Spleen (tissue), 11 donors: ENCODE data around the gene HOXC10. TPM values are rescaled to one million over a fixed set of nuclear protein-coding genes. Genes with fewer than 3 reads are reported as not detected.
A peak's percentile ranks its signal among the peaks of the same experiment; 100 is the strongest.

ENCODE experiments used
- DNase-seq: peaks from one replicate; pipeline ENCODE4 v3.0.0-alpha.2; 2020
- H3K27ac ChIP-seq, 8 donors: fragments of 200-600 bp; sonication (generic) in 7 of 8; 1 replicate in 4 of 8; 2 replicates in 4 of 8; pipeline versions ENCODE4 v1.5.0 to v1.8.0; 2016 to 2021; ENCODE audit warnings: inconsistent platforms in 4 of 8, mild to moderate bottlenecking in 4 of 8, moderate library complexity in 1 of 8
- H3K27me3 ChIP-seq, 7 donors: fragments of 200-600 bp; sonication (generic) in 6 of 7; replicated peaks in 1 of 7; 1 replicate in 4 of 7; 2 replicates in 3 of 7; pipeline versions ENCODE4 v1.5.0 to v1.8.0; 2016 to 2021; ENCODE audit warnings: inconsistent platforms in 3 of 7, mild to moderate bottlenecking in 1 of 7
- H3K36me3 ChIP-seq, 6 donors: fragments of 200-600 bp; sonication (generic) in 5 of 6; 1 replicate in 4 of 6; 2 replicates in 2 of 6; pipeline versions ENCODE4 v1.5.0 to v1.8.0; 2016 to 2021; ENCODE audit warnings: inconsistent platforms in 2 of 6
- H3K4me1 ChIP-seq, 6 donors: fragments of 200-600 bp; sonication (generic) in 5 of 6; 1 replicate in 3 of 6; 2 replicates in 3 of 6; pipeline versions ENCODE4 v1.5.0 to v1.8.0; 2016 to 2021; ENCODE audit warnings: inconsistent platforms in 3 of 6
- H3K4me3 ChIP-seq, 8 donors: fragments of 200-600 bp; sonication (generic) in 7 of 8; 1 replicate in 4 of 8; 2 replicates in 4 of 8; pipeline versions ENCODE4 v1.5.0 to v1.8.0; 2016 to 2021; ENCODE audit warnings: inconsistent platforms in 4 of 8, mild to moderate bottlenecking in 4 of 8, moderate library complexity in 2 of 8
- H3K9me3 ChIP-seq, 8 donors: fragments of 200-600 bp; sonication (generic) in 7 of 8; 1 replicate in 4 of 8; 2 replicates in 4 of 8; pipeline versions ENCODE4 v1.5.0 to v1.8.0; 2016 to 2021; ENCODE audit warnings: inconsistent platforms in 4 of 8
- CTCF ChIP-seq, 11 experiments: fragments of 200-600 bp in 7 of 11; fragments of 450-650 bp in 4 of 11; sonication (generic) in 4 of 11; IDR thresholded peaks in 8 of 11; conservative IDR thresholded peaks in 3 of 11; 1 replicate in 7 of 11; 2 replicates in 4 of 11; pipeline versions ENCODE4 v1.4.0 to v1.8.0; 2016 to 2021; ENCODE audit warnings: antibody characterized with exemption in 11 of 11, inconsistent platforms in 4 of 11, mild to moderate bottlenecking in 1 of 11
- POLR2A ChIP-seq, 3 donors: fragments of 450-650 bp; IDR thresholded peaks; one replicate each; pipeline ENCODE4 v1.5.1; 2017; ENCODE audit warnings: antibody characterized with exemption in 3 of 3, mild to moderate bottlenecking in 1 of 3
- POLR2AphosphoS5 ChIP-seq, 3 donors: sonication (generic); formaldehyde crosslinking; IDR thresholded peaks; one replicate each; pipeline ENCODE4 v1.5.1; 2017; ENCODE audit warnings: antibody characterized with exemption in 3 of 3
- WGBS, 5 donors: extraction: QIAGEN DNeasy Blood & Tissue Kit in 3 of 5; methylation state at CpG; one replicate each; pipeline versions ENCODE4 v1.1.5 to v1.1.7; 2013 to 2018; 5-methylcytosine and 5-hydroxymethylcytosine counted together
- intact Hi-C: fragments of 100-400 bp; cut with DNase I; formaldehyde crosslinking; loops from one replicate; pipeline ENCODE4 v1.15.0; 2023; ENCODE audit warnings: low total_unique reads
- polyA plus RNA-seq, 3 donors: library from polyadenylated mRNA; stranded (reverse); fragments of 200-250 nt; gene quantifications; one replicate each; pipeline ENCODE4 v1.2.1, GENCODE V29; 2013
- total RNA-seq, 7 donors: library from RNA; depleted of rRNA in 3 of 7; stranded (reverse); fragments of >200 nt in 3 of 7; fragmentation: NEBNext Ultra II Directional in 4 of 7; extraction: Animal tissue kit (Norgen Biotek cat#: 25700) in 4 of 7; gene quantifications; one replicate each; pipeline versions ENCODE4 v1.1.0 to v1.2.1, GENCODE V29; 2016 to 2021
- donor health status: healthy with polysubstance abuse.
- donor health status: DM: no; HTN: no; CAD: no; lungs with moderate emphysema.
- donor health status: DM: no; HTN: no; CAD: no.
- donor health status: Bipolar disorder and iron deficiency.
- donor health status: healthy.
- donor health status: DM: no; HTN: no; CAD: no.
- donor health status: DM: yes; HTN: yes; CAD: no.

The HOXC10 gene
- total and polyA plus RNA-seq, 10 donors = not detected

DNA sequence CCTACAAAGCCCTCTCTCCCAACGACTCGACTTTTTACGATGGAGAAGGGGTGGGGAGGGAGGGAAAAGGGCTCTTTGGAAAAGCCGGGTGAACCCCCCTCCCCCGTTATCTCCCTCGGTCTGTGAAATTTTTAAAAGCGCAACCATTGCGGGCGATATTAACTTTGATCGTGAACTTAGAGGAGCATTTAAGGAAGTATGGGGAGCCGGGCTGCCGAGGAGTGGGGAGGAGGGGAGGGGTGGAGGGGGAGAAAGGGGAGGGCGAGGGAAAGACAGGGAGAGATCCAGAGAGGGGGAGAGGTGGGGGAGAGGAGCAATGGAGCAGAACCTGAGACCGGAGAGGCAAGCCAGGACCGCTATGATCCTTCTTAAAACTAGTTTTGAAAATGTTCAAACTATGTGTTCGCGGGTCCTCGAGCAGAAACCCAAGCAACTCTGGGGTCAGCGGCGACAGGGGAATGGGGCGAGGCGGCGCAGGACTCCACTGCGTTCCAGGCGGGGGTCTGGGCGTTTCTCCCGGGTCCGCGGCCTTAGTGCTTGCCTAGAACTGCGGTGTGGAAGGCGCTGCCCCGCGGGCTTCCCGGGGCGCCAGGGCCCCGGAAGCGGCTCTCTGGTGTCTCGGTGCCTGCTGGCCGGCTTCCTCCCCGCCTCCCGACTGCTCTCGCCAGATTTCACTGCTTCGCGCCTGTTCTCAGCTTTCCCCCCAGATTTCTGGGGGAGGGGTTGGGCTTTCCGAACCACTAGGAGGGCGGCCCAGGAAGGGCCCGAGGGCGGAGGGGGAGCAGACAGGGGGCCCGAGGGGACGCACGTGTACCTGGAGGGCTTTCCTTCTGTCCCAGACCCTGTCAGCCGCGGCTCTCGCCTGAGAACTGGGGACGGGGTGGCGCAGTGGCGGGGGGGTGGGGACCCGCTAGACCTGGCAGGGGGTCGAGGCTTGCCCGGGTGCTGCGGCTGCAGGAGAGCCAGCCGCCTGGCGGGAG is 10.6 kb upstream of the HOXC10 start, which contains the start of gene HOTAIR:
HOTAIR (minus strand) TSS at position 871 of the 980 bp plus-strand sequence.
- Histone ChIP-seq H3K4me3 (peak within 1 kb of the TSS in 7 of 8 donors; percentile 13 to 62 (median 25)), H3K36me3 (no peaks in the 10 kb centered on the region), H3K27me3 (peaks cover 27 to 100% (median 100%) of the 10 kb centered on the region in 7 donors), H3K27ac (no peak within 1 kb of the TSS), H3K4me1 (peaks cover 12 to 35% (median 26%) of the 10 kb centered on the region in 6 donors), H3K9me3 (peaks cover 0 to 11% (median 0%) of the 10 kb centered on the region in 8 donors)
- 2 to 6% (median 4%) methylated on average over 50 to 63 of the region's 63 CpGs for WGBS, 5 donors
- no peak for DNase-seq
- intact Hi-C loops = no loop called here
- no peak for TF ChIP-seq POLR2AphosphoS5 (IDR thresholded peaks at IDR 0.05)
- TF ChIP-seq POLR2A (IDR thresholded peaks at IDR 0.05) = no peak
- no peak for TF ChIP-seq CTCF (IDR thresholded peaks at IDR 0.05 in 8 of 11, conservative IDR thresholded peaks at IDR 0.05 in 3 of 11)

DNA sequence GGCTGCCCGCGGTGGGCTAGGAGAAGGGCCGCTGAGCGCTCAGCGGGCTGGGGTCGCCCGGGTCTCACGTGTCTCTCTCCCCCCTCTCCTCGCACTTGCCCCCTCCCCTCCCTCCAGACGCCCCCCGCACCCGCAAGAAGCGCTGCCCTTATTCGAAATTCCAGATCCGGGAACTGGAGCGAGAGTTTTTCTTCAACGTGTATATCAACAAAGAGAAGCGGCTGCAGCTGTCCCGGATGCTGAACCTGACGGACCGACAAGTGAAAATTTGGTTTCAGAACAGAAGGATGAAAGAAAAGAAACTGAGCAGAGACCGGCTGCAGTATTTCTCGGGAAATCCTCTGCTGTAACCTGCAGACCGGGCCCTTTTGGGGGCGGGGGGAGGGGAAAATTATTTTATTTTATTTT is 9.9 kb upstream of the HOXC10 start:
- Histone ChIP-seq H3K4me3 (peak overlapping the region in 5 of 8 donors; percentile 21 to 62 (median 25)), H3K27me3 (peaks cover 28 to 100% (median 99%) of the 10 kb centered on the region in 7 donors), H3K4me1 (peaks cover 12 to 35% (median 26%) of the 10 kb centered on the region in 6 donors), H3K27ac (no peak overlapping the region), H3K36me3 (no peaks in the 10 kb centered on the region), H3K9me3 (peaks cover 0 to 11% (median 0%) of the 10 kb centered on the region in 8 donors)
- no peak for DNase-seq
- intact Hi-C loops = no loop called here
- no peak for TF ChIP-seq POLR2AphosphoS5 (IDR thresholded peaks at IDR 0.05)
- no peak for TF ChIP-seq CTCF (IDR thresholded peaks at IDR 0.05 in 8 of 11, conservative IDR thresholded peaks at IDR 0.05 in 3 of 11)
- no peak for TF ChIP-seq POLR2A (IDR thresholded peaks at IDR 0.05)
- 2 to 6% (median 4%) methylated on average over 17 to 25 of the region's 25 CpGs for WGBS, 5 donors

DNA sequence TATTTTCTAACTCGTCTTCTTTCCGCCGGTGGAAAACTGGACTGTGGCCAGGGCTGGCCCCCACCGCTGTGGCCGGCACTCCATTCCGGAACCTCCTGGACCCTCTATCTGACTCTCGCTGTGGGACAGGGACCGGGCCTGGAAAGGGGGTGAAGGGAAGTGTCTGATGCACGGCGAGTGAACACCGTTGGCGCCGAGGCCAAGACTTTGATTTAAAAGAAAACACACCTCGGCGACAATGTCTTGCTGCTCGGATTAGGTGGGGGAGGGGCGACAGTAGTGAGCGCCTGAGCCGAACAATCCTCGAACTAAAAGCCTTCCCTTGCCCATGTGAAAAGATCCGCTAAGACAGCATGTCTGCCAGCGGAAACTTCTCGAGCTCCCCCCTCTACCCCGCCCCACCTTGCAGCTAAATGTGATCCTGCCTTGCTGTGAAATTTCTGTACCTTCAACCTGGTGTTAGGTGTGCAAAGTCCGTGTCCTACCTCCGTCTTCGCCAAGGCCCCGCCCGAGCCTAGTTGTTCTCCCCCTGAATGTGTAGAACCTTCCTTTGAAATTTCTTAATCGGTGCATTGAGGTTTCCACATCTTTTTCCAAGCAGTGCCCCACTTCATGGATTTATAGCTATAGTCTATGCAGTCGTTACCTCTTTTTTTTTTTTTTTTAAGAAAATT is 9.3 kb upstream of the HOXC10 start:
- intact Hi-C loops = no loop called here

More for the DNA sequence above, 9.3 kb upstream of the HOXC10 start:
- Histone ChIP-seq H3K4me3 (peak overlapping the region in 4 of 8 donors; percentile 22 to 62 (median 26)), H3K9me3 (peaks cover 0 to 11% (median 0%) of the 10 kb centered on the region in 8 donors), H3K27me3 (peaks cover 31 to 100% (median 99%) of the 10 kb centered on the region in 7 donors), H3K36me3 (no peaks in the 10 kb centered on the region), H3K4me1 (peaks cover 12 to 35% (median 26%) of the 10 kb centered on the region in 6 donors), H3K27ac (no peak overlapping the region)
- TF ChIP-seq POLR2AphosphoS5 (IDR thresholded peaks at IDR 0.05) (no peak), CTCF (IDR thresholded peaks at IDR 0.05 in 8 of 11, conservative IDR thresholded peaks at IDR 0.05 in 3 of 11) (no peak), POLR2A (IDR thresholded peaks at IDR 0.05) (no peak)
- WGBS, 5 donors = 7 to 14% (median 9%) methylated on average over 31 of the region's 31 CpGs
- DNase-seq = no peak
